Osteocyte (in vitro differentiated cells): ENCODE measurements around the gene SPACA9. TPM values are rescaled to one million over a fixed set of nuclear protein-coding genes. Genes with fewer than 3 reads are reported as not detected.

Experiments
- DNase-seq: peaks from one replicate; pipeline ENCODE4 v3.0.0; 2021; ENCODE audit warnings: mixed read lengths; ENCODE audit not compliant: unreplicated experiment; ENCODE audit errors: extremely low spot score
- H3K27ac Mint-ChIP-seq: one replicate; pipeline ENCODE4 v1.8.0; 2021; ENCODE audit warnings: mild to moderate bottlenecking, mixed read lengths; ENCODE audit not compliant: unreplicated experiment
- H3K27me3 Mint-ChIP-seq: one replicate; pipeline ENCODE4 v1.8.0; 2021; ENCODE audit warnings: mixed read lengths; ENCODE audit not compliant: unreplicated experiment
- H3K36me3 Mint-ChIP-seq: one replicate; pipeline ENCODE4 v1.8.0; 2021; ENCODE audit warnings: mixed read lengths; ENCODE audit not compliant: unreplicated experiment
- H3K4me1 Mint-ChIP-seq: one replicate; pipeline ENCODE4 v1.8.0; 2021; ENCODE audit warnings: mixed read lengths; ENCODE audit not compliant: unreplicated experiment
- H3K4me3 Mint-ChIP-seq: one replicate; pipeline ENCODE4 v1.8.0; 2021; ENCODE audit warnings: mild to moderate bottlenecking, moderate library complexity, mixed read lengths; ENCODE audit not compliant: unreplicated experiment
- H3K9me3 Mint-ChIP-seq: one replicate; pipeline ENCODE4 v1.8.0; 2021; ENCODE audit warnings: mixed read lengths; ENCODE audit not compliant: unreplicated experiment
- total RNA-seq: library from RNA; stranded (reverse); gene quantifications from 2 replicates; pipeline ENCODE4 v1.2.1, GENCODE V29; 2021
- TF ChIP-seq, protein P1 (sequence below): fragments of 200-600 bp; sonication (generic); IDR thresholded peaks from 2 replicates; pipeline ENCODE4 v1.5.0; 2021; ENCODE audit warnings: antibody characterized with exemption, mild to moderate bottlenecking, moderate library complexity

Gene SPACA9
- total RNA-seq, 1 donor from 2014 or later = 6.7 TPM

DNA sequence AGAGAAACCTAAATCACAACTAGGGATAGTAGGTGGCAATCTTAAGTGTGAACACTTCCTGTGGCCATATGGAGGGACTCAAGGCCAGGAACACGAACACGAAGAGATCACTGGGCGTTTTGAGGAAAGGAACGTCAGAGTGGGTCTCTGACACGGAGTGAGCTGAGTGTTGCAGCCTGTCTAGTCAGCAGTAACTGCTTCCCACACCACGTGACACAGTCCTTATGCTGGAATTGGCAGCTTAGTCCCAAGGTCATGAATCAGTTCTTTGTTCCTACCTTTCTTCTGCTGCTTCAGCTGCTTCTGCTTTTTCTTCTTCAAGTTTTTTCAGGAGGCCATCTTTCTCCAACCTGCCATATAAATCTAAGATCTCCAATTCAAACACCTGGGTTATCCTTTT lies 18.2 kb downstream of the SPACA9 start:
- Mint-ChIP-seq H3K27ac (no peak overlapping the region), H3K36me3 (peaks cover 64% of the 10 kb centered on the region), H3K9me3 (no peaks in the 10 kb centered on the region), H3K4me1 (no peaks in the 10 kb centered on the region), H3K27me3 (no peaks in the 10 kb centered on the region), H3K4me3 (no peak overlapping the region)
- no peak for DNase-seq
- TF ChIP-seq, protein P1, sequence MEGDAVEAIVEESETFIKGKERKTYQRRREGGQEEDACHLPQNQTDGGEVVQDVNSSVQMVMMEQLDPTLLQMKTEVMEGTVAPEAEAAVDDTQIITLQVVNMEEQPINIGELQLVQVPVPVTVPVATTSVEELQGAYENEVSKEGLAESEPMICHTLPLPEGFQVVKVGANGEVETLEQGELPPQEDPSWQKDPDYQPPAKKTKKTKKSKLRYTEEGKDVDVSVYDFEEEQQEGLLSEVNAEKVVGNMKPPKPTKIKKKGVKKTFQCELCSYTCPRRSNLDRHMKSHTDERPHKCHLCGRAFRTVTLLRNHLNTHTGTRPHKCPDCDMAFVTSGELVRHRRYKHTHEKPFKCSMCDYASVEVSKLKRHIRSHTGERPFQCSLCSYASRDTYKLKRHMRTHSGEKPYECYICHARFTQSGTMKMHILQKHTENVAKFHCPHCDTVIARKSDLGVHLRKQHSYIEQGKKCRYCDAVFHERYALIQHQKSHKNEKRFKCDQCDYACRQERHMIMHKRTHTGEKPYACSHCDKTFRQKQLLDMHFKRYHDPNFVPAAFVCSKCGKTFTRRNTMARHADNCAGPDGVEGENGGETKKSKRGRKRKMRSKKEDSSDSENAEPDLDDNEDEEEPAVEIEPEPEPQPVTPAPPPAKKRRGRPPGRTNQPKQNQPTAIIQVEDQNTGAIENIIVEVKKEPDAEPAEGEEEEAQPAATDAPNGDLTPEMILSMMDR = no peak

DNA sequence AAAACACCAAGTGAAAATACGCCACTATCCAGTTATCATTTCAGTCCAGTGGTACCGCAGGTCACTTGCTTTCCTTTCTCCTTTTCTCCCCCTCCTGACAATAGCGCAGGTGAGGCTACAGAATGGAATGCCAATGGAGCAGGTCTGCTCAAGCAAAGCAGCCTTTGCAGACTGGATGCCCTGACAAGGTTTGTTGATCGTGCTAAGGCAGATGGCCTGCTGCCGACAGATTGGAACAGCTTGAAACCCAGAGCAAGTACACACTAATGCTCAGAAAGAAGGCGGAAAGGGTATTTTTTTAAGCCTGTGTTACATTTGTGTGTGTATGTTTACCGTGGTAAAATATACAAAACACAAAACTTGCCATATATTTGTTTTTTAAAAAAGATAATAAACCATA lies 19.4 kb downstream of the SPACA9 start:
- TF ChIP-seq, protein P1 = no peak
- H3K4me3 Mint-ChIP-seq = no peak overlapping the region
- no peaks in the 10 kb centered on the region for H3K27me3 Mint-ChIP-seq
- H3K36me3 Mint-ChIP-seq = peaks cover 55% of the 10 kb centered on the region
- H3K27ac Mint-ChIP-seq = no peak overlapping the region
- no peak for DNase-seq
- no peaks in the 10 kb centered on the region for H3K9me3 Mint-ChIP-seq
- H3K4me1 Mint-ChIP-seq = no peaks in the 10 kb centered on the region

DNA sequence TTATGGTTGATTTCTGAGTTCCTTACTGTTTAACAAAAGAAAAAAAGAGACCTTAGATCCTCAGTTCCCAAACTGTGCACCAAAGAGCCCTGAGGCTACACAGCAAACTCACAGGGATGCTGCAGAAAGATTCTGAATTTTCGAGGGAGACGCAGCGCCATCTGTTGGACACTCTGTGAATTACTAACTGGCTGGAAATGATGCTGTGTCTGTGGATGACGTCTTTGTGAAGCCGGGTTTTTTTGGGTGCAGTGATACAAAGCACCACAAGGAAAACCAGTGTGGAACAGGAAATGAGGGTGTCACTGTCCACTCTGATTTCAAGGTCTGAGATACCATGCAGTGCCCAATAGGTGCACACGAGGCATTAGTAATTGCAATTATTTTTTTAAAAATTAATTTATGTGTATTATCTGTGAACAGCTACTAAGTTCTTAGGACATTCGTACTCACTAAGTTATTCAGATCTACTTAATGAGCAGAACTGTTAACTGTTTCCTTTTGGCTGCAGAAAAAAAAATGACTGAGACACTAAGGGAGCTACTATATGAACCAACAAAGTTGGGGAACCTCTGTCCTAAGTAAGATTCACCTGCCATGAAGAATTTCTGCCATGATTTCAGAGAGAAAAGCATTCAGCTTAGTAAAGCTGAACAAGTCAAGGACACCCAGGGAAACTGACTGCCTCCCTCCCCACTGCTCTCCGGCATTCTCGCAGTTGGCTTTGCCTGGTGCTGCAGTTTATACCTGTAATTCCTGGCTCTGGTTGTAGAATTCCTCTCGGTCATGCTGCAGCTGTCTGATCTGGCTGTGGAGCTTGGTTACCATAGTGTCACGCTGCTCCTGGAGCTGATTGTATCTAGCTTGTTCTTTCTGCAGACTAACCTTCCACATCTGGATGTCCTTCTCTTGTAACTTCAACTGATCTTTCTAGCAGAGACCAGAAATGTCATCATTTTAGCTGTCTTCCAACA lies 23.4 kb downstream of the SPACA9 start:
- Mint-ChIP-seq H3K4me3 (no peak overlapping the region), H3K27me3 (no peaks in the 10 kb centered on the region), H3K27ac (no peak overlapping the region), H3K4me1 (no peaks in the 10 kb centered on the region), H3K36me3 (peaks cover 64% of the 10 kb centered on the region), H3K9me3 (no peaks in the 10 kb centered on the region)
- peak; percentile 93 for DNase-seq
- TF ChIP-seq, protein P1 = peak; percentile 94

DNA sequence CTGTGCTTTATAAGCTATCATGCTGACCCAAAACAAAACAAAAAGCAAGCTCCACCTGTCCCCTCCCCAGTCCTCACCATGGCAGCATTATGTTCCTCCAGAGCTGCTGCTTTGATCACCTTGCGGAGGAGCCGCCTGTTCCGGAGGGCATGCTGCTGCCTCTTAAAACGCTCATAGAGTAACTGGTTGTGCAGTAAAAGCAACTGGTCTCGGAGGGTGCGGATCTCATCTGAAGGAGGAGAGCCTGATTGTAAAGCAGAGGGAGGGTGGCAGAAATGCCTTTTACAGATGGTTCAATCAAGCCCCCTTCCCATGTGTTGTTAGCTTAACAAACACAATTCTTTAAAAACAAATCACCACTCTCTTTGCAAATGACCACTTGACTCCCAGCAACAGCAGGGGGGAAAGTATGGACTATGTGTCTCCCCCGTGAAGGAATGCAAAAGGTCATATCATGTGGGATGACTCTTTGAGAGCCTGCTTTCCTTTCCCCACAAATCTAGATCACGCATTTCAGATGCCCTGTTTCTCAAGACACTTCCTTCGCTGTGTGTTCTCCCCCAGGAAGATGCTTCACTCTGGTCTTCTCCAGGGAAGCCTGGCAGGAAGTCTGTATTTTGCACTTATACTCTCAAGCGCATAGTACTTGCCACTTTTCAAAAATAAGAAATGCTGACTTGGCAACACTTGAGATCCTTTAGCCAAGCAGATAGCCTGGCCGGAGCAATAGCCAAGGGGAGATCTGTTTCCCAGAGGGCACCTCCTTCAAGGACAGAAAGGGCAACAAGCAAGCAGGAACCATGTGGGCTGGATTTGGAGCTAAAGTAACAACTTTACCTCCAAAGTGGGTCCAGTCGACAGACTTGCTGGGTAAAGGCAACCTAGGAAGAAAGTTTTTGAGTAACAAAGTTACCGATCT lies 25.1 kb downstream of the SPACA9 start:
- Mint-ChIP-seq H3K36me3 (peaks cover 56% of the 10 kb centered on the region), H3K4me1 (no peaks in the 10 kb centered on the region), H3K9me3 (no peaks in the 10 kb centered on the region), H3K27ac (no peak overlapping the region), H3K4me3 (no peak overlapping the region), H3K27me3 (no peaks in the 10 kb centered on the region)
- TF ChIP-seq, protein P1 = no peak
- no peak for DNase-seq
